HEK293 (cell line): ENCODE data around the gene FAM90A1.
"Not testable (repeated sequence)": the region's sequence is repeated elsewhere in the genome, so short reads cannot be mapped to it uniquely, and the experiment has no call there.

Experiments used
- AEBP2 ChIP-seq: fragments of 450-650 bp; formaldehyde crosslinking; IDR thresholded peaks from 2 replicates; pipeline ENCODE4 v1.5.1; 2016; ENCODE audit warnings: missing biosample characterization, missing genetic modification characterization, borderline replicate concordance
- CTCF ChIP-seq: fragments of 450-650 bp; formaldehyde crosslinking; IDR thresholded peaks from 2 replicates; pipeline ENCODE4 v1.5.1; 2016; ENCODE audit warnings: missing biosample characterization, missing genetic modification characterization
- REST ChIP-seq: fragments of 450-650 bp; formaldehyde crosslinking; IDR thresholded peaks from 2 replicates; pipeline ENCODE4 v1.5.1; 2016; ENCODE audit warnings: missing biosample characterization, missing genetic modification characterization
- SP2 ChIP-seq: fragments of 450-650 bp; formaldehyde crosslinking; IDR thresholded peaks from 2 replicates; pipeline ENCODE4 v1.5.1; 2016; ENCODE audit warnings: missing biosample characterization, missing genetic modification characterization
- ZBTB6 ChIP-seq: fragments of 450-650 bp; formaldehyde crosslinking; IDR thresholded peaks from 2 replicates; pipeline ENCODE4 v1.5.1; 2017; ENCODE audit warnings: missing biosample characterization, missing genetic modification characterization
- ZNF112 ChIP-seq: fragments of 450-650 bp; formaldehyde crosslinking; IDR thresholded peaks from 2 replicates; pipeline ENCODE4 v1.5.0; 2017; ENCODE audit warnings: missing biosample characterization, missing genetic modification characterization
- ZNF121 ChIP-seq: fragments of 450-650 bp; formaldehyde crosslinking; IDR thresholded peaks from 2 replicates; pipeline ENCODE4 v1.5.1; 2016; ENCODE audit warnings: missing biosample characterization, missing genetic modification characterization
- ZNF140 ChIP-seq: fragments of 450-650 bp; formaldehyde crosslinking; IDR thresholded peaks from 2 replicates; pipeline ENCODE4 v1.5.1; 2016; ENCODE audit warnings: missing biosample characterization, missing genetic modification characterization
- ZNF274 ChIP-seq, 2 experiments: fragments of 200-500 bp in 1 of 2; fragments of 450-650 bp in 1 of 2; sonication (Bioruptor generic) in 1 of 2; formaldehyde crosslinking in 1 of 2; IDR thresholded peaks; 2 replicates each; pipeline versions ENCODE4 v1.5.1 to v1.6.1; 2014 to 2016; ENCODE audit warnings: borderline replicate concordance in 1 of 2, inconsistent platforms in 1 of 2, low read length in 1 of 2, missing biosample characterization in 1 of 2, missing genetic modification characterization in 1 of 2
- ZNF398 ChIP-seq: fragments of 450-650 bp; formaldehyde crosslinking; IDR thresholded peaks from 2 replicates; pipeline ENCODE4 v1.5.1; 2017; ENCODE audit warnings: missing biosample characterization, missing genetic modification characterization
- ZNF513 ChIP-seq: fragments of 450-650 bp; IDR thresholded peaks from 2 replicates; pipeline ENCODE4 v1.5.1; 2018; ENCODE audit warnings: missing biosample characterization, missing genetic modification characterization
- ZNF629 ChIP-seq: fragments of 450-650 bp; formaldehyde crosslinking; IDR thresholded peaks from 2 replicates; pipeline ENCODE4 v1.5.1; 2017; ENCODE audit warnings: missing biosample characterization, missing genetic modification characterization
- ZNF701 ChIP-seq: fragments of 450-650 bp; formaldehyde crosslinking; IDR thresholded peaks from 2 replicates; pipeline ENCODE4 v1.5.1; 2016; ENCODE audit warnings: missing biosample characterization, missing genetic modification characterization

- TF ChIP-seq ZNF629 (tag by site-specific recombination); CTCF (tag by site-specific recombination); ZNF140 (tag by site-specific recombination); ZNF701 (tag by site-specific recombination); ZBTB6 (tag by site-specific recombination); AEBP2; ZNF112 (tag by site-specific recombination); ZNF398 (tag by site-specific recombination); ZNF513; SP2 (tag by site-specific recombination); ZNF274 (IDR thresholded peaks at IDR 0.05; ENCODE audit: low read length); ZNF274 (tag by site-specific recombination; IDR thresholded peaks at IDR 0.05; ENCODE audit: borderline replicate concordance); ZNF121 (tag by site-specific recombination); REST: not testable (repeated sequence)
Observed at GRCh38 chr12:8183346-8183745, 44.1 kb downstream of the FAM90A1 start.
